ENCODE data around the gene CLSTN2.

GRCh38 chr3:140384876-140385275, 449.9 kb downstream of the CLSTN2 start:
- no peak for TF ChIP-seq CBFB (CRISPR knock-in tag; IDR thresholded peaks at IDR 0.05)
- TF ChIP-seq ZBTB33 (CRISPR knock-in tag; IDR thresholded peaks at IDR 0.05) = no peak
- TF ChIP-seq HMGA1 (CRISPR knock-in tag; conservative IDR thresholded peaks at IDR 0.05) = no peak
- TF ChIP-seq DRAP1 (CRISPR knock-in tag; IDR thresholded peaks at IDR 0.05) = no peak
- TF ChIP-seq MATR3 (CRISPR knock-in tag; IDR thresholded peaks at IDR 0.05) = no peak
- no peak for TF ChIP-seq ZNF18 (CRISPR knock-in tag; IDR thresholded peaks at IDR 0.05; ENCODE audit: insufficient replicate concordance)
- no peak for TF ChIP-seq CTCF (CRISPR knock-in tag; IDR thresholded peaks at IDR 0.05)
- no peak for TF ChIP-seq EP300 (IDR thresholded peaks at IDR 0.05; ENCODE audit: low read depth in 2 of 2, low read length in 2 of 2)
- no peak for TF ChIP-seq EP300 (CRISPR knock-in tag; IDR thresholded peaks at IDR 0.05; ENCODE audit: borderline replicate concordance)
- no peak for TF ChIP-seq SNAPC5 (CRISPR knock-in tag; IDR thresholded peaks at IDR 0.05; ENCODE audit: borderline replicate concordance)
